Astrocyte of the spinal cord (primary cell): ENCODE data around the gene AP2S1.
"Not testable (repeated sequence)": the region's sequence is repeated elsewhere in the genome, so short reads cannot be mapped to it uniquely, and the experiment has no call there.

Experiments used
- DNase-seq: peaks from one replicate; pipeline ENCODE4 v3.0.0; 2011; ENCODE audit warnings: low read depth, low spot score
- H3K4me3 ChIP-seq: 2 replicates; pipeline ENCODE4 v1.5.1; 2011; ENCODE audit warnings: low read depth, mild to moderate bottlenecking, low read length, moderate library complexity
- in situ Hi-C: cut with HindIII; loops from 2 replicates; pipeline ENCODE4 v1.10.0; 2017; ENCODE audit warnings: low sequenced_read_pairs
- TF ChIP-seq, protein P1 (sequence below): IDR thresholded peaks from 2 replicates; pipeline ENCODE4 v1.5.1; 2012; ENCODE audit warnings: low read depth, mild to moderate bottlenecking, low read length, inconsistent platforms

AP2S1 gene

DNA sequence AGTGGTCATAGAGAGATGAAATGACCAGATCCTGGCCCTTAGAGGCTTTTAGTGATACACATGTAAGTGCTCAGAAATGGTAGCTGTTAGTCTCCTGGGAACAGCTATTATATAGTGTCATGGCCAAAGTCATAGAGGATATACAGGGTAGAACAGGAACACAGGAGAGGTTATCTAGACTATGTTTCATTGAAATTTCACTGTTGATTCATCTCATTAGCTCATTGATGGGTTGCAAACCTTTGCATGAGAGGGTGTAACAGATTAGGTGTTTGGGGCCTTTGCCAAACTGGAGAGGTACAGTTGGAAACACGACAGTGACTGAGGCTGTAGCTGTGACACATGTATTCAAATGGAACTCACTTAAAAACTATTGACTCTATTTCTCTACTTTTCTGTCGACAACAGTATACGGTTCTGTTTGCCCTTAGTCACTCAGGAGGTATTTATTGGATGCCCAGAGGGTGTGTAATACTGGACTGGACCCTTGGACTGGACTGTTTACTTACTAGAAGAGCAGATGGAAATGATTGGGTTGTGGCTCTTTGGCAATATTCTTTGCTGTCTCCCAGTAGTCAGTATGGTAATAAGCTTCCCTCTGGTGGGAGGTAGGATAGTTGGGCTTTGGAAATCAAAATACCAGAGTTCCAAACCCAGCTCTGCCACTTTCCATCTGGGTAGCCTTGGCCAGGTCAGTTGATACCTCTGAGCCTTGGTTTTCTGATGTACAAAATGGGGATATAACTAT, 40.0 kb upstream of the AP2S1 start:
- in situ Hi-C loops = no loop called here
- H3K4me3 ChIP-seq = no peak overlapping the region
- TF ChIP-seq, protein P1, sequence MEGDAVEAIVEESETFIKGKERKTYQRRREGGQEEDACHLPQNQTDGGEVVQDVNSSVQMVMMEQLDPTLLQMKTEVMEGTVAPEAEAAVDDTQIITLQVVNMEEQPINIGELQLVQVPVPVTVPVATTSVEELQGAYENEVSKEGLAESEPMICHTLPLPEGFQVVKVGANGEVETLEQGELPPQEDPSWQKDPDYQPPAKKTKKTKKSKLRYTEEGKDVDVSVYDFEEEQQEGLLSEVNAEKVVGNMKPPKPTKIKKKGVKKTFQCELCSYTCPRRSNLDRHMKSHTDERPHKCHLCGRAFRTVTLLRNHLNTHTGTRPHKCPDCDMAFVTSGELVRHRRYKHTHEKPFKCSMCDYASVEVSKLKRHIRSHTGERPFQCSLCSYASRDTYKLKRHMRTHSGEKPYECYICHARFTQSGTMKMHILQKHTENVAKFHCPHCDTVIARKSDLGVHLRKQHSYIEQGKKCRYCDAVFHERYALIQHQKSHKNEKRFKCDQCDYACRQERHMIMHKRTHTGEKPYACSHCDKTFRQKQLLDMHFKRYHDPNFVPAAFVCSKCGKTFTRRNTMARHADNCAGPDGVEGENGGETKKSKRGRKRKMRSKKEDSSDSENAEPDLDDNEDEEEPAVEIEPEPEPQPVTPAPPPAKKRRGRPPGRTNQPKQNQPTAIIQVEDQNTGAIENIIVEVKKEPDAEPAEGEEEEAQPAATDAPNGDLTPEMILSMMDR = no peak
- DNase-seq = peak; percentile 76

DNA sequence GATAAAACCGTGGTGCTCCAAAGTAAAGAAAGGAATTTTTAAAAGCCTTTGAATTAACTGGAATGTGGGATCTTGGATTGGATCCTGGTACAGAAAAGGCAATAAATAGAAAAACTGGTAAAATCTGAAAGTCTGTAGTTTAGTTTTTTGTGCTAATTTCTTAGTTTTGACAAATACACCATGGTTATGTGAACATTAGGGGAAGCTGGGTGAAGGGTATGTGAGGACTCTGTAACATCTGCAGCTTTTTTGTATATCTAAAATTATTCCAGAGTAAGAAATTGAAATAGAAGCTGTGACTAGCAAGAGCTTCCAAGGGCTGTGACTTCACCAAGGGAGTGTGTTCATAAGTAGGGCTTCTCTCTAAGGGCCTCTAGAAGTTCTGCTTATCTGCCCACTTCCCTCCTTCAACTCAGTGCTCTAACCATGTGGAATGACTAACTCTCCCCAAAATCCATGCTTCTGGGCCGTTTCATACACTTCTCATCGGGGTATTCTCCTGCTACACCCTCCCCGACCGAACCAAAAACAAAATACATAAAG, 36.7 kb upstream of the AP2S1 start:
- in situ Hi-C loops = no loop called here
- TF ChIP-seq, protein P1 = no peak
- no peak overlapping the region for H3K4me3 ChIP-seq
- DNase-seq = no peak

DNA sequence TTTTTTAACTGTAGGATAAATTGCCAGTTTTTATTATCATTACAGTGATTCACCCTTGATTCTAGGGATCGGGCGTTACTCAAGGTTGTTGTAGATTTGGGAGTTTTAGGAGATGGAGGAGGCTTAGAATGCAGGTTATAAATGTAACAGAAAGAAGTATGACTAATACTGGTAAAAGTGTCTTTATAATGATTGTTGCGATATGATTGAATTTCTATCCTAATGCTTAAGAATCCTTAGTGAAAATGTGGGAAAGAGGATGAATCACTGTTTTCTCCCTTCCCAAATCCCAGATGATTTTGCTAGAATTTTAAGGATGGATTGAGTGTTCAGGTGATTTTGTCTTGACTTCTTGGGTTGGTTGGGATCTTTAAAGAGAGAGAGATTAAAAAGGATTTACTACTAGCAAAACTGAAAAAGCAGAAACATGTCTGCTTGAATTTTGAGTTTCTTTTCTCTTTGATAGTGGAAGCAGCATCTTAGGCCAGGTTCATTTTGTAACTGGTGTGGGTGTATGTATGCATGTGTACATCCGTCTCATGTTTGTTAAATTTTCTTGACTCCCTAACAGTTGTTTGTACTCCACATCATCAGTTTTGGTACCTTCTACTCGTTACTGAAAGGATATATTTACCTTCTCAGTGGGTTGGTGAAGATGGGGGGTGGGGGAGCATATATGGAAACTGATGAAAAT, 36.0 kb upstream of the AP2S1 start:
- in situ Hi-C loops = no loop called here
- TF ChIP-seq, protein P1 = no peak
- no peak overlapping the region for H3K4me3 ChIP-seq
- DNase-seq = no peak

DNA sequence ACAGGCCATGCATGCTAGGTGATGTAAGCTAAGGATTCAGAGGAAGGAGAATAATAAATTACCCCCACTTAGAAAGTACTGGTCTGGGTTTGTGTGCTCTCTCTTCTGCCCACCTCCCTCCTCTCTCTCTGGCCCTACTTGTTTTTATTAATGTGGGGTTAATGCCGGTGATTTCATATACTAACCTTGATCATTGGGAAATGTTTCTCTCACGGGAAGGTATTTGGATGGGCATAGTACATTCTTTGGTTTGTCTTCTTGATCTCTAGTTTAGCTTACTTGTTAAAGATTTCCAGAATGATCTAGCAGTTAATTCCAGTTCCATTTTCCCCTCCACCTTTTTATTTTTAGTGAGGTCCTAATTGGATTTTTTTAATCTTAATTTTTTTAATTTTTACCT, 34.8 kb upstream of the AP2S1 start:
- in situ Hi-C loops = no loop called here
- TF ChIP-seq, protein P1 = no peak
- DNase-seq = no peak
- no peak overlapping the region for H3K4me3 ChIP-seq

DNA sequence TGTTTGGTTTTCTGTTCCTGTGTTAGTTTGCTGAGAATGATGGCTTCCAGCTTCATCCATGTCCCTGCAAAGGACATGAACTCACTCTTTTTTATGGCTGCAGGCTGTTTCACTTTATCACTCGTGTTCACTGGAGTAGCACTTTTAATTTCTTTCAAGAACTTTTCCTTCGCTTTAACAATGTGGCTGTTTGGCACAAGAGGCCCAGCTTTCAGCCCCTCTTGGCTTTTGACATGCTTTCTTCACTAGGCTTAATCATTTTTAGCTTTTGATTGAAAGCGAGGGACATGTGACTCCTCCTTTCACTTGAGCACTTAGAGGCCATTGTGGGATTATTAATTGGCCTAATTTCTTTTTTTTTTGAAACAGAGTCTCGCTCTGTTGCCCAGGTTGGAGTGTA, 32.1 kb upstream of the AP2S1 start:
- H3K4me3 ChIP-seq, DNase-seq, in situ Hi-C loops: not testable (repeated sequence)

DNA sequence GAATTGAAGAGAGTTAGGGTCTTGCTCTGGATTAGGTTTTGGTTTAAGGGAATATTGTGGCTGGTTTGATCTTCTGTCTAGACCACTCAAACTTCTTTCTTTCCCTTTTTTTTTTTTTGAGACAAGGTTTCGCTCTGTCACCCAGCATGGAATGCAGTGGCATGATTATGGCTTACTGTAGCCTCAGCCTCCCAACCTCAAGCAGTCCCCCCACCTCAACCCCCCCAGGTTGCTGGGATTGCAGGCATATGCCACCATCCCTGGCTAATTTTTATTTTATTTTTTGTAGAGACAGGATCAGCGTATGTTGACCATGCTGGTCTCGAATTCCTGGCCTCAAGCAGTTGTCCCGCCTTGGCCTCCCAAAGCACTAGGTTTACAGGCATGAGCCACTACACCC, 31.4 kb upstream of the AP2S1 start:
- no peak overlapping the region for H3K4me3 ChIP-seq
- TF ChIP-seq, protein P1 = no peak
- in situ Hi-C loops = no loop called here
- no peak for DNase-seq

DNA sequence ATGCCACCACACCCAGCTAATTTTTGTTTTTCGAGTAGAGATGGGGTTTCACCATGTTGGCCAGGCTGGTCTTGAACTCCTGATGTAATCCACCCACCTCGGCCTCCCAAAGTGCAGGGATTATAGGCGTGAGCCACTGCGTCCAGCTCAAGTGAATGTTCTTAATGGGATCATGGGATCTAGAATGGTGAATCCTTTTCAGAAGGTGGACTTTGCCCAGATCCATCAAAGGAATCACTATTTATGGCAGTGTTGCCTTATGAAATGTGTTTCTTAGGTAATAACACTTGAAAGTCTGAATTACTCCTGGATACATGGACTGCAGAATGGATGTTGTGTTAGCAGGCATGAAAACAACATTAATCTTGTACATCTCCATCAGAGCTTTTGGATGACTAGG, 30.4 kb upstream of the AP2S1 start:
- DNase-seq = no peak
- TF ChIP-seq, protein P1 = no peak
- in situ Hi-C loops = no loop called here

More for the DNA sequence above, 30.4 kb upstream of the AP2S1 start:
- H3K4me3 ChIP-seq = no peak overlapping the region
